Right ventricle myocardium inferior (tissue), 1 donor: ENCODE measurements around the gene DEPDC1B. TPM values are rescaled to one million over a fixed set of nuclear protein-coding genes. Genes with fewer than 3 reads are reported as not detected.
"Not testable (repeated sequence)": the region's sequence is repeated elsewhere in the genome, so short reads cannot be mapped to it uniquely, and the experiment has no call there.

Source experiments
- ATAC-seq: fragments of 200-7000 bp; cut with Tn5 transposase; one replicate; pipeline ENCODE4 v1.9.1; 2020; ENCODE audit warnings: mild to moderate bottlenecking, moderate library complexity
- DNase-seq: peaks from one replicate; pipeline ENCODE4 v3.0.0; 2021; ENCODE audit errors: missing footprints
- intact Hi-C: fragments of 100-400 bp; cut with DNase I; formaldehyde crosslinking; loops from one replicate; pipeline ENCODE4 v1.11.0; 2022
- total RNA-seq: library from RNA; stranded (reverse); fragmentation: NEBNext Ultra II Directional; extraction: Animal tissue kit (Norgen Biotek cat#: 25700); gene quantifications from one replicate; pipeline ENCODE4 v1.2.1, GENCODE V29; 2021
- donor health status: DM: no; HTN: yes; CAD: no; lungs with severe emphysema.

DEPDC1B gene
- total RNA-seq, 1 donor from 2014 or later: 0.22 TPM

GRCh38 chr5:60670749-60671148 is 29.2 kb downstream of the DEPDC1B start:
- DNase-seq (no peak), ATAC-seq (no peak)
- intact Hi-C loops: no loop called here

DNA sequence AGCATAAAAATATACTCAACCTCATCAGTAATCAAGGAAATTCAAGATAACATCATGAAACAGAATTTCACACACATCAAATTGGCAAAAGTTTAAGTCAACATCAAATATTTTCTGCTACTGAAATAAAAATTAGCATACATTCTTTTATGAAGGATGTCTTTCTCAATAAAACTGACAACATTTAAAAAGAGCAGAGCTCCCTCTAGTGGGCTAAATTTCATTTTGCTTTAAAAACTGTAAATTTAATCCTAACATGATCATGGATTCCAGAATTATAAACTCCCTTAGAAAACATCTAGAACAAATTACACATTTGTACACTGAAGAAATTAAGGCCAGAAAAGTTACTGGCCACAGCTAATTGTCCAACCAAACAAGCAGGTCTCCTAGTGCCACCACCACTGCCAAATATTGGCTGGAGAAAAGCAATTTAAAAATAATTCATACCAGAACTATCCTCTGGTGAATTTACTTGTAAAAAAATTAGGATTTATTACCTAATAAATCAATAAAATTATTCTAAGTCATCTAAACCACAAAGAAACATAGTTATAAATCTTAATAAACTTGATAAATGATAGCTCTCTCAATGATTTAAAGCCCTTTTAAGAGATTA is 31.2 kb downstream of the DEPDC1B start:
- ATAC-seq (no peak), DNase-seq (no peak)
- intact Hi-C loops: loop anchor here (2.0 kb wide), 1 partner anchor 854 kb away; no protein-coding TSS in a partner anchor

DNA sequence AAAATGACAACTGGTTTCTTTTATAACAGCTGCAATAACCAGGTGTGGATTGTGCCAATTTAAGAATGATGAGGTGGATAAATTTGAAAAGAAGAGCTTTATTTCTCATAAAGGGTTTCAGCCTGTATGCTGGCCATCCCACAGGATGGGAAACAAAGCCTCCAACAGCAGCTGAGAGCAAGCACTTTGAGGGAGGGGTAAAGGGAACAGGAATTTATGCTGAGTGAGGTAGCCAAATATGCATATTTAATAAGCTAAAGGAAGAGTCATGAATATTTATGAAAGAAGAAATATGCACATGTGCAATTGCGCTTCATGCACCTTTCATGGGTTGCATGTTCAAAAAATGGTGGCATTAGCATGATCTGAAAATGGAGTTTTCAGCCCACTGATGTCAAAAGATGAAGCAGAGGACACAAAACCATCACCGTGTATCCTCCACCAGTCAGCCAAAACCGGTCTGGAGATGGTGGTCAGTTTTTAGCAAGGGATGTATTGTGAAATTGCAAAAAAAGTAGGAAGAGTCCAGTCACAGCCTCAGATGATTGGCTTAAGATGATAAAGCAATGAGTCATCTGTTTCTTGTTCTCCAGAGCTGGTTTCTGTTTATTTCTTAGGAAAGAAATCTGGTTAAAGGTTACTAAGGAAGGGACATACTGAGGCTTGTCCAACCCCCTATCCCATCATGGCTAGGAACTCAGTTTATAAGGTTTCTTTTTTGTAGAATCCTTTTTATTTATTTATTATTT is 47.9 kb downstream of the DEPDC1B start:
- ATAC-seq: peak; percentile 34
- intact Hi-C loops: no loop called here
- no peak for DNase-seq

GRCh38 chr5:60649288-60649917 is 50.6 kb downstream of the DEPDC1B start:
- ATAC-seq (no peak), DNase-seq (no peak)
- intact Hi-C loops: no loop called here

- intact Hi-C loops: no loop called here
- DNase-seq: no peak
- no peak for ATAC-seq
Observed at GRCh38 chr5:60648175-60648574, 51.8 kb downstream of the DEPDC1B start.

GRCh38 chr5:60640901-60641300 is 59.1 kb downstream of the DEPDC1B start:
- intact Hi-C loops: no loop called here
- ATAC-seq (no peak), DNase-seq (no peak)

- intact Hi-C loops: no loop called here
- ATAC-seq: peak; percentile 26
- no peak for DNase-seq
Observed at GRCh38 chr5:60639544-60639943, 60.4 kb downstream of the DEPDC1B start.

DNA sequence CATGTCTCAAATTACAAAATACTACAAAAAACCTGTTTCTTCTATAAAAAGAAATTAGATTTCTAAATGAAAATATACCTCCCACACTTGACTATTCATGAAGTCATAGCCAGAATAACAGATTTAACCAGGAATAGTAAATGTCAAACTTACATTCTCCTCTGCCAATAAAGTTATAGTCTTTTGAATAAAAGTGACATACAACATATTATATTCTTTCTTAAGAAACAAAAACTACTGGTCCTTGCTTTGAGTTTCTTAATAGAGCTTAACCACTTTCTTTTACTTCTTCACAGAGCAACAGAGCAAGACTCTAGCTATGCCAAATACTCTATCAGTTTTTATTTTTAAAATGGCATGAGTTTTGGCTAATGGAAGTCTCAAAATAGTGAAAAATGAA is 61.7 kb downstream of the DEPDC1B start:
- ATAC-seq (no peak), DNase-seq (no peak)
- intact Hi-C loops: no loop called here

GRCh38 chr5:60636644-60637043 is 63.3 kb downstream of the DEPDC1B start:
- ATAC-seq (no peak), DNase-seq (no peak)
- intact Hi-C loops: no loop called here

DNA sequence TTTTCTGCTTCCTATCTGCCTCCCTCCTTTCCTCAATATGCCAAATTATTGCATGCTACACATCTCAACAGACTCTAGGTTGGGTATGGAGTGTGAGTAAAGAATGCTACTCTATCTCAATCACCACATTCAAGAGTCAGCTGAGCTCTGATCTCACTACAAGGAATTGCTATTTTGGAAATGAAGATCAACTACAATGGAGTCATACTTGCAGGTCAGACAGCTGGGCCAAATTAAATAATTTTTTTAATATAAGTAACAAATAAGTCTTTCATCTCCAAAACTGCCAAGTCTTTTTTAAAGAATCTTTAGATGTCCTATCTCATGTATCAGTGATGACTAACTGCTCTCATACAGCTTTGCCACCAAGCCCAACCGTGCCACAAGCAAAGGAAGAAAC is 64.0 kb downstream of the DEPDC1B start:
- intact Hi-C loops: no loop called here
- DNase-seq: no peak
- no peak for ATAC-seq

DNA sequence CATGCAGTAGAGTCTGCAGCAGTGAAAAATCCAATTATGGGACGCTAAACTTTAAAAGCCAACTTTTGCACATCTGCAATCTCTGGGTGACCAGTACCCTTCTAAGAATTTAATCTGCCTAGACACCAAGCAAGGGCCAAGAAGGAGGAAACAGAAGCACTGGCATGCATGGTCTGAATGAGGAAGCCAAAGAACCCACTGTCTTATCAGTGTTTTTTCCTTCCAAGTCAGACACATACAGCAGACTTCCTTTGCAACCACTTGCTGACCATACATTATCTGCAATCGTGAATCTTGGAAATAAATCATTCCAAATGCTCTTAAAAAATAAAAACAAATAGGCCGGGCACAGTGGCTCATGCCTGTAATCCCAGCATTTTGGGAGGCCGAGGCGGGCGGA is 65.9 kb downstream of the DEPDC1B start:
- no peak for DNase-seq
- intact Hi-C loops: no loop called here
- no peak for ATAC-seq

DNA sequence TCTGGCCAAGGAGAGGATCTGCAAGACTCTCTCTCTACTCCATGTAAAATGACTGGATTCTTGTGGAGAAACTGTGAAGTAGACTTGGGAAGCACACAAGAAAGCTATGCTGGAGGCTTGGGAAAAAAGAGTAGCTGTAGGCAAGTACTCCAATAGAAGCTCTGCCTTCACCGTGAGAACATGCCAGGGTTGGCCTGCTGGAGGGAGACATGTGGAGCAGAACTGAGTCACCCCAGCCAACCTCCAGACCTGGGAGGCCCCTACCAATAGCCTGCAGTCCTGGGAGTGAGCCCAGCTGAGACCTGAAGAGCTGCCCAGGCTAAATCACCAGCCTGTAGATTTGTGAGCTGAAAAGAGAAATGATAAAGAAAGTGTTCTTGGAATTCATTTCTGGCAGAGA is 66.6 kb downstream of the DEPDC1B start:
- peak; percentile 46 for ATAC-seq
- intact Hi-C loops: no loop called here
- DNase-seq: peak; percentile 47

DNA sequence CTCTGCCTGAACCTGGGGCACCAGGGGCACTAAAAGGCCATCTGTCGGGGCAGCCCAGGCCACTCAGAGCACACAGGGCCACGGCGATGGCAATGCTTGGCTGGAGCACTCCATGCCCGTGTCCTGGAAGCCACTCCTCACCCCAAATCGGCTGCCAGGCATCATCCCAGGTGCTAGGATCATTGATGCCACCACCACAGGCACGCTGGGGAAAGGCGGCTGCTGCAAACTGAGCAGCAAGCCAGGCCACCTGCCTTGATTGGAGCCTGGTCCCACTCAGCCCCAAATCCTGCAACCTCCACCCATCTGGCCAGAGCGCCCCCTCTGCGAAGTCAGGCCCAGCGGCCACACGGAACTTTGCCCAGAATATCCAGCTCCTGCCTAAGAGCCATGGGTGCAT is 67.8 kb downstream of the DEPDC1B start:
- ATAC-seq: no peak
- peak; percentile 30 for DNase-seq
- intact Hi-C loops: no loop called here

DNA sequence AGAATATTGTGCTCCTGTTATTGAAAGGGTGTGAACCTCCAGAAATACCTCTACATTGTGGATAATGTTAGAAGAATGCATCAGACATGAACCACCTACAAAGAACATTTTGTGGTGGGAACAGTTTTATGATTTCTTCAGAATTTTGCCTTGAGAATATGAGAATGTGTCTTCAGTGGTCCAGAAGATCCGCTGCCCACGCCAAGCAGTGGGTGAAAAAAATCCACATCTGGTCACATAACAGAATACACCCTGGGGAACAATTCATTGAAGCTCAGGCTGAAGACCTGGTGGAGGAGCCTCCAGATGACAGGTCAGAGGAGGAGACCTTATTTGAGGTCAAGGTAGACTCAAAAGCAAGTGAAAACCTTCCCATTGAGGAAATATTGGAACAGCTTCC is 69.1 kb downstream of the DEPDC1B start:
- no peak for DNase-seq
- no peak for ATAC-seq
- intact Hi-C loops: no loop called here

GRCh38 chr5:60630179-60630578 is 69.8 kb downstream of the DEPDC1B start:
- DNase-seq (no peak), ATAC-seq (no peak)
- intact Hi-C loops: no loop called here

DNA sequence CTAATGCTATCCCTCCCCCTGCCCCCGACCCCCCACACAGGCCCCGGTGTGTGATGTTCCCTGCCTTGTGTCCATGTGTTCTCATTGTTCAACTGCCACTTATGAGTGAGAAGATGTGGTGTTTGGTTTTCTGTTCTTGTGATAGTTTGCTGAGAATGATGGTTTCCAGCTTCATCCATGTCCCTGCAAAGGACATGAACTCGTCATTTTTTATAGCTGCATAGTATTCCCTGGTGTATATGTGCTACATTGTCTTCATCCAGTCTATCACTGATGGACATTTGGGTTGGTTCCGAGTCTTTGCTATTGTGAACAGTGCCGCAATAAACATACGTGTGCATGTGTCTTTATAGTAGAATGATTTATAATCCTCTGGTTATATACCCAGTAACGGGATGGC is 75.1 kb downstream of the DEPDC1B start:
- DNase-seq, intact Hi-C loops, ATAC-seq: not testable (repeated sequence)

- ATAC-seq, DNase-seq, intact Hi-C loops: not testable (repeated sequence)
Observed at GRCh38 chr5:60620752-60621151, 79.2 kb downstream of the DEPDC1B start.

- ATAC-seq (no peak), DNase-seq (no peak)
- intact Hi-C loops: no loop called here
Observed at GRCh38 chr5:60613826-60614225, 86.1 kb downstream of the DEPDC1B start.

DNA sequence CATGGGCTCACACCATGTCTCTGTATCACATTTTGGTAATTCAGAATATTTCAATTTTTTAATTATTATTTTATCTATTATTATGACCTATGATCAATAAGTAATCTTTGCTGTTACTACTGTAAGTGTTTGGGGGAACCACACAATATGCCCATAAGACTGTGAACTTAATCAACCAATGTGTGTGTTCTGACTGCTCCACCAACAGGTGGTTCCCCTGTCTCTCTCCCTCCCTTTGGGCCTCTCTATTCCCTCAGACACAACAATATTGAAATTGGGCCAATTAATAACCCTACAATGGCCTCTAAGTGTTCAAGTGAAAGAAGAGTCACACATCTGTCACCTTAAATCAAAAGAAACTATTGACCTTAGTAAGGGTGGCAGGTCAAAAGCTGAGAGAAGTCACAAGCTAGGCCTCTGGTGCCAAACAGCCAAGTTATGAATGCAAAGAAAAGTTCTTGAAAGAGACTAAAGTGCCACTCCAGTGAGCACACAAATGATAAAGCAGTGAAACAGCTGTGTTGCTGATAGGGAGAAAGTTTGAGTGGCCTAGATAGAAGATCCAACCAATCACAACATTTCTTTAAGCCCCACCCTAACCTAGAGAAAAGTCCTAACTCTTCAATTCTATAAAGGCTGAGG is 88.7 kb downstream of the DEPDC1B start:
- DNase-seq: no peak
- no peak for ATAC-seq
- intact Hi-C loops: no loop called here

GRCh38 chr5:60604771-60605170 is 95.2 kb downstream of the DEPDC1B start:
- DNase-seq: no peak

More at GRCh38 chr5:60604771-60605170, 95.2 kb downstream of the DEPDC1B start:
- intact Hi-C loops: no loop called here
- no peak for ATAC-seq
